Esophagus muscularis mucosa (tissue), 4 donors: ENCODE measurements around the gene CST11. TPM values are rescaled to one million over a fixed set of nuclear protein-coding genes. Genes with fewer than 3 reads are reported as not detected.

Source experiments
- DNase-seq: peaks from one replicate; pipeline ENCODE4 v3.0.0-alpha.2; 2017; ENCODE audit errors: extremely low spot score
- H3K27ac ChIP-seq, 4 donors: fragments of 200-600 bp; sonication (generic); replicated peaks in 1 of 4; 1 replicate in 3 of 4; 2 replicates in 1 of 4; pipeline ENCODE4 v1.5.1; 2016 to 2019; ENCODE audit warnings: mild to moderate bottlenecking in 1 of 4
- H3K27me3 ChIP-seq, 4 donors: fragments of 200-600 bp; sonication (generic); one replicate each; pipeline versions ENCODE4 v1.5.1 to v1.6.0; 2016 to 2019
- H3K36me3 ChIP-seq, 4 donors: fragments of 200-600 bp; sonication (generic); one replicate each; pipeline ENCODE4 v1.5.1; 2016 to 2019
- H3K4me1 ChIP-seq, 4 donors: fragments of 200-600 bp; sonication (generic); one replicate each; pipeline ENCODE4 v1.5.1; 2016 to 2019
- H3K4me3 ChIP-seq, 4 donors: fragments of 200-600 bp; sonication (generic); 1 replicate in 2 of 4; 2 replicates in 2 of 4; pipeline ENCODE4 v1.5.1; 2016 to 2019; ENCODE audit warnings: mild to moderate bottlenecking in 4 of 4, moderate library complexity in 1 of 4
- H3K9me3 ChIP-seq, 4 donors: fragments of 200-600 bp; sonication (generic); 1 replicate in 3 of 4; 2 replicates in 1 of 4; pipeline ENCODE4 v1.5.1; 2016 to 2019
- EP300 ChIP-seq: sonication (generic); formaldehyde crosslinking; IDR thresholded peaks from one replicate; pipeline ENCODE4 v1.6.1; 2017; ENCODE audit warnings: antibody characterized with exemption
- POLR2A ChIP-seq: fragments of 450-650 bp; IDR thresholded peaks from one replicate; pipeline ENCODE4 v1.6.1; 2017; ENCODE audit warnings: antibody characterized with exemption, moderate library complexity, mild to moderate bottlenecking, low read depth
- POLR2AphosphoS5 ChIP-seq, 2 donors: sonication (generic); formaldehyde crosslinking; IDR thresholded peaks; one replicate each; pipeline ENCODE4 v1.6.1; 2017; ENCODE audit warnings: antibody characterized with exemption in 2 of 2
- WGBS: methylation state at CpG from one replicate; pipeline ENCODE4 v1.1.5; 2018; 5-methylcytosine and 5-hydroxymethylcytosine counted together
- intact Hi-C: fragments of 100-400 bp; cut with DNase I; formaldehyde crosslinking; loops from one replicate; pipeline ENCODE4 v1.15.1; 2023
- total RNA-seq, 4 donors: library from RNA; depleted of rRNA; stranded (reverse); fragments of >200 nt; gene quantifications; one replicate each; pipeline versions ENCODE4 v1.1.0 to v1.2.1, GENCODE V29; 2016
- TF ChIP-seq, protein P1 (sequence below), 3 experiments: fragments of 200-600 bp in 2 of 3; fragments of 450-650 bp in 1 of 3; sonication (generic) in 2 of 3; IDR thresholded peaks; one replicate each; pipeline ENCODE4 v1.5.1; 2017 to 2019; ENCODE audit warnings: antibody characterized with exemption in 3 of 3, mild to moderate bottlenecking in 2 of 3, moderate library complexity in 1 of 3

Gene CST11
- total RNA-seq, 4 donors from 2014 or later: not detected

DNA sequence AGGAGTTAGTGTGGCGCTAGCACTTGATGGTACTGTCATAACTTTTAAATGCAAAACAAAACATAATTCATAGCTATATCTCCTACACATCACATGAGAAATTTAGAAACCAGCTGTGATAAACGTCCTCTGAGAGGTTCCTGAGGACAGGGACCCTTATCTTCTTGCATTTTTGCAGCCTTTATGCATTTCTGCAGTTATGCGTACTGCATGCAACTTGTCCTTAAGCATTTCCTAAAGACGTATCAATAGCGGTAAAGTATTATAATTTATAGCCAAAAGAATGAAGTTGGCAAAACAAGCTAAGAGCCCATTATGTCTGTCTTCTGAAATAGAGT is 33.0 kb downstream of the CST11 start:
- intact Hi-C loops: loop anchor here (5.0 kb wide), 1 partner anchor 52 kb away; no protein-coding TSS in a partner anchor
- TF ChIP-seq EP300 (no peak), POLR2AphosphoS5 (IDR thresholded peaks at IDR 0.05) (no peak), POLR2A (no peak)
- TF ChIP-seq, protein P1, sequence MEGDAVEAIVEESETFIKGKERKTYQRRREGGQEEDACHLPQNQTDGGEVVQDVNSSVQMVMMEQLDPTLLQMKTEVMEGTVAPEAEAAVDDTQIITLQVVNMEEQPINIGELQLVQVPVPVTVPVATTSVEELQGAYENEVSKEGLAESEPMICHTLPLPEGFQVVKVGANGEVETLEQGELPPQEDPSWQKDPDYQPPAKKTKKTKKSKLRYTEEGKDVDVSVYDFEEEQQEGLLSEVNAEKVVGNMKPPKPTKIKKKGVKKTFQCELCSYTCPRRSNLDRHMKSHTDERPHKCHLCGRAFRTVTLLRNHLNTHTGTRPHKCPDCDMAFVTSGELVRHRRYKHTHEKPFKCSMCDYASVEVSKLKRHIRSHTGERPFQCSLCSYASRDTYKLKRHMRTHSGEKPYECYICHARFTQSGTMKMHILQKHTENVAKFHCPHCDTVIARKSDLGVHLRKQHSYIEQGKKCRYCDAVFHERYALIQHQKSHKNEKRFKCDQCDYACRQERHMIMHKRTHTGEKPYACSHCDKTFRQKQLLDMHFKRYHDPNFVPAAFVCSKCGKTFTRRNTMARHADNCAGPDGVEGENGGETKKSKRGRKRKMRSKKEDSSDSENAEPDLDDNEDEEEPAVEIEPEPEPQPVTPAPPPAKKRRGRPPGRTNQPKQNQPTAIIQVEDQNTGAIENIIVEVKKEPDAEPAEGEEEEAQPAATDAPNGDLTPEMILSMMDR (IDR thresholded peaks at IDR 0.05): no peak
- Histone ChIP-seq H3K27ac (peak overlapping the region; percentile 87 to 95 (median 90)), H3K9me3 (no peaks in the 10 kb centered on the region), H3K36me3 (no peaks in the 10 kb centered on the region), H3K27me3 (no peaks in the 10 kb centered on the region), H3K4me1 (peaks cover 21 to 52% (median 50%) of the 10 kb centered on the region in 4 donors), H3K4me3 (peak overlapping the region; percentile 83 to 95 (median 91))
- 31% methylated on average over 5 of the region's 5 CpGs for WGBS
- no peak for DNase-seq

DNA sequence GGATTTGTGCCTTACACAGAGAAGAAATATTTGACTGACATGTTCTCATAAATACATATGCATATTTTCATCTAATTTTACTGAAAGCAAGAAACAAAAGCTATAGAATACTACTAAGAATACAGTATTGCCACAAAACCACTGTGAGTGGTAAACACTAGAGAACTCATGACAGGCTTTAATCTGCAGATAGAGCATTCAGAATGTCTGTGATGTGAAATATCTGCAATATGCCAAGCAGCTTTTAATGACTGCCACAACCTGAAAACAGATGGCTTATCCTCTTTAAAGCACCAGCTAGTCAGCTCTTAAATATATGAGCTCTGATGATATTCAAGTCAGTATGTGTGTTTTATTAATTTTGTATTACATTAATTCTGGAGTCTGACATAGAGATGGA is 34.8 kb downstream of the CST11 start:
- H3K27me3 ChIP-seq: no peaks in the 10 kb centered on the region
- H3K9me3 ChIP-seq: no peaks in the 10 kb centered on the region
- H3K36me3 ChIP-seq: no peaks in the 10 kb centered on the region
- H3K4me1 ChIP-seq: peaks cover 21 to 54% (median 52%) of the 10 kb centered on the region in 4 donors
- no peak overlapping the region for H3K4me3 ChIP-seq
- no peak overlapping the region for H3K27ac ChIP-seq
- TF ChIP-seq, protein P1 (IDR thresholded peaks at IDR 0.05): no peak
- no peak for TF ChIP-seq POLR2A
- TF ChIP-seq EP300: no peak
- no peak for TF ChIP-seq POLR2AphosphoS5 (IDR thresholded peaks at IDR 0.05)
- intact Hi-C loops: loop anchor here (5.0 kb wide), 1 partner anchor 51 kb away; no protein-coding TSS in a partner anchor
- no peak for DNase-seq

DNA sequence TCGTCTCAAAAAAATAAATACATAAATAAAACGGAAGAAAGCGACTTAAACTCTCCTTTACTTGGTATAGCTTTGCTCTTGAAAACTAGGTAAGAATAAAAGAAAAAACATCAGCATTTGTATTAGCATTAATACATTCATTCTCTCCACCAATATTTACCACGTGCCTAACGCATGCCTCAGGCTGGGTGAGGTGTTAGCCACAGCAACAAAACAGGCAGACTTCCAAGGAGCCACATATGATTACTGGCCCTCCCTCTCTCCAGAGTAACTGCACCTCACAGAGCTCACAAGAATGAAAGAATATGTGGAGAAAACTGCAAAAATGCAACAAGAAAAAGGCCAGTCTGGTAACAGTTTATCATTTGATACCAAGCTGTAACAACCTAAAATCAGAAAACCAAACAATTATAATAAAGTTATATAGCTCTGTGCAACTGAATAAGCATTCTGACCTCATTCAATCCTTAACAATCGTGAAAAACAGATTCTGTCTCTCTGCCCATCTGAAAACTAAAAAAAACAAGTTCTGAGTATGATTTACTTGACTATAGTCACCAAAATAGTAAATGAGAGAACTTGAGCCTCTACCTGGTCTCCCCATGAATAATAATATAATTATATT is 36.6 kb downstream of the CST11 start:
- 75% methylated on average over 6 of the region's 6 CpGs for WGBS

GRCh38 chr20:23415555-23415954 is 37.1 kb downstream of the CST11 start:
- Histone ChIP-seq H3K4me1 (peaks cover 31 to 72% (median 65%) of the 10 kb centered on the region in 4 donors), H3K36me3 (no peaks in the 10 kb centered on the region), H3K27ac (no peak overlapping the region), H3K9me3 (no peaks in the 10 kb centered on the region), H3K4me3 (no peak overlapping the region), H3K27me3 (no peaks in the 10 kb centered on the region)
- intact Hi-C loops: loop anchor here (5.0 kb wide), 1 partner anchor 48 kb away; no protein-coding TSS in a partner anchor
- TF ChIP-seq POLR2AphosphoS5 (IDR thresholded peaks at IDR 0.05): no peak
- TF ChIP-seq, protein P1 (IDR thresholded peaks at IDR 0.05): no peak
- TF ChIP-seq EP300: no peak
- TF ChIP-seq POLR2A: no peak
- 89% methylated on average over 5 of the region's 5 CpGs for WGBS
- DNase-seq: peak; percentile 64

More for the DNA sequence above, 36.6 kb downstream of the CST11 start:
- Histone ChIP-seq H3K9me3 (no peaks in the 10 kb centered on the region), H3K36me3 (no peaks in the 10 kb centered on the region), H3K27ac (no peak overlapping the region), H3K4me3 (no peak overlapping the region), H3K4me1 (peaks cover 30 to 67% (median 62%) of the 10 kb centered on the region in 4 donors), H3K27me3 (no peaks in the 10 kb centered on the region)
- TF ChIP-seq EP300 (no peak), POLR2A (no peak), POLR2AphosphoS5 (IDR thresholded peaks at IDR 0.05) (no peak)
- TF ChIP-seq, protein P1 (IDR thresholded peaks at IDR 0.05): no peak
- peak; percentile 7 for DNase-seq
- intact Hi-C loops: loop anchor here (5.0 kb wide), 1 partner anchor 49 kb away; no protein-coding TSS in a partner anchor
